OCI-M2 (cell line): ENCODE results near the gene MTHFSD.

Experiments
- DNase-seq: peaks from one replicate; lab custom pipeline; 2025; ENCODE audit not compliant: unreplicated experiment; lab: John Stamatoyannopoulos, UW

The MTHFSD gene

DNA sequence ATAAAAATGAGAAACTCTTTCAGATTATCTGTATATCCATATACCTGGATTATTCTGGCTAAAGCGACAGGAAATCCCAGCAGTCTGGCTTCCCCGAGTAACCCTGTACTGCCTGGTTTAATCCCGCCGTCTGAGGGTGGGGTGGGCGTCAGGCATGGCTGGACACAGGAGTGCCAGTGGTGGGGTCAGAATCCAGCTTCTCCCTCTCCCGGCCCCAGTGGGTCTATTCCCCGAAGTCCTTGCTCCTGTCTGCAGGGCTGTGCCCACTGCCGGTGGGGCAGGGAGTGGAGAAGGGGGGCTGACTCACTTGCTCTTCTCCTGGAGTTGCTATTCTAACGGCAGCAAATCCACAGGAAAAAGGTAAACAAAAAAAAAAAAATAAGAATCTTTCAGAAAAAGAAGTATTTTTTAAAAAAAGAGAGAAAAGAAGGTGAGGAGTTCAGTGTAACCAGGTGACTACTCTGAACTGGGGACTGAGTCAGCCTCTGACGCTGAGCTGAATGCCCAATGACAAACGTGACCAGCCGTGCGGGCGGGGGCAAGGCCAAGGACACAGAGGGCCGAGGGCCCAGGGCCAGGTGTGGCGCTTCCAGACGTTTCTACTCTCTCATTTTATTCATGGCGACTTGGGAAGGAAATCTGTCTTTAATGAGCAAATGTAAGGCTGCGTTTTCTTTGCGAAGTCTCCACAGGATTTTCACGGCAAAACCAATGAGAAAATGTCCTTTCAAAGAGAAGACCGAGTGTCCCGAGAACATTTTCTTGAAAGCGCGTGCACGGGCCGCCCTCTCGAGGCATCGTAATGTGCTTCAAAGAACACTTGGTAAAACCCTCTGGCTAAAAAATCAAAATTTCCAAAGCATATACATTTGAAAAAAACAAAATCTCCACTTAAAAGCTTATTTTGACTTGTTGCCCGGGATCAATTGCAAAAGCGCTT lies 24.5 kb downstream of the MTHFSD start:
- DNase-seq: no peak

GRCh38 chr16:86529160-86529559 lies 25.9 kb downstream of the MTHFSD start:
- DNase-seq: no peak

DNA sequence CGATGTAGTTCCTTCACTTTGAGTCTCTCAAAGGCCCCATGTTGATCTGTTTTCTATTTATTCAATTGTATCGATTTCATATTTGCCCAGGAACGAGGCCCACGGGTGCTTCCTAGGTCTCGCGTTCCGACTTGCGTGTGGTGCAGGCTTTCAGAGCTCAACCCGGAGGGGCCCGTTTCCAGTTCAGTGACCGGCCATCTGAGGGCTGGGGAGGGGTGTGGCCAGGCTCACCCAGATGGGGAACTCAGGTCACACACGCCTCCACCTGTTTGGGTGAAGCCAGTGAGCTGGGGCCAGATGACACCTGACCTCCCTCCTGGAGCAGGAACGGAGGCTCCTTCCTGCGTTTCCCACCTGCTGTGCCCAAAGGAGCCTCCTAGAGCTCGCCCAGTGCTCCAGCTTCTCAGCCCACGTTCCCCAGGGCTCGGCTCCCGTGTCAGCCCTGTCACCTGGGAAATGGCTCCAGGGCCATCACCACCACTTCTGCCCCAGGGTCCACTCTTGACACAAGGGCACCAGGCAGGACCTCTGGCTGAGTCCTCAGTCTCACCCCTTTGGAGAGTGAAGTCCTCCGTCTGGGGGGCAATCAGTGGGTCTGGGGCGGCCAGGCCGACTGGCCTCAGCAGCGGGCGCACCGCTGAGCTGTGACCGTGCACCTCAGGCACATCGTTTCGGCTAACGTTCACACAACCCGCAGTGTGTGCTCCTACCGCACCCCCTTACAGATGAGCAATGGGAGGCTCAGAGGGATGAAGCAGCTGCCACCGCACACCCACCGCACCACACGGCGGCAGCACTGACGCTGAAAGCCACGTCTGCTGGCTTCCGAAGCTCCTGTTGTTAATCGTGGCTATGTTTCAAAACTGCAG lies 26.7 kb downstream of the MTHFSD start:
- no peak for DNase-seq

GRCh38 chr16:86527366-86527765 lies 27.7 kb downstream of the MTHFSD start:
- DNase-seq: no peak

- DNase-seq: no peak
Observed at GRCh38 chr16:86525696-86526095, 29.3 kb downstream of the MTHFSD start.

DNA sequence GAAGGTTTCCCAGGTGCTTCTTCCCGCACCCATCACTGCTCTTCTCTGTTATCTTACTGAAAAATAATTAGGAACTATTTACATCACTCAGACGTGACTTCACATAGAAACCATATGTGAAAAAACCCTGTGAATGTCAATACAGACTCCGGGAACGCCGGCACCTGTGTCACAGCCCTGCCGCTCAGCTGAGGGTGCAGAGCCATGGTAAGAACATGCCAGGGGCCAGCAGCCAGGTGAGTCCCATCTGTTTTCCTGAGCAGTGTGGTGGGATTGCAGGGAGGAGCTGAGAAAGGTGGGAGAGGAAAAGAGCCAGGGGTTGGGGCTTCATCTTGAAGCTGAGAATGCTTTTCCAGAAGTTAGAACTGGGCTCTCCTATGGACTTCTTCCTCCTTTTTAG lies 31.0 kb downstream of the MTHFSD start:
- no peak for DNase-seq

- DNase-seq: no peak
Observed at GRCh38 chr16:86523166-86523740, 31.8 kb downstream of the MTHFSD start.

DNA sequence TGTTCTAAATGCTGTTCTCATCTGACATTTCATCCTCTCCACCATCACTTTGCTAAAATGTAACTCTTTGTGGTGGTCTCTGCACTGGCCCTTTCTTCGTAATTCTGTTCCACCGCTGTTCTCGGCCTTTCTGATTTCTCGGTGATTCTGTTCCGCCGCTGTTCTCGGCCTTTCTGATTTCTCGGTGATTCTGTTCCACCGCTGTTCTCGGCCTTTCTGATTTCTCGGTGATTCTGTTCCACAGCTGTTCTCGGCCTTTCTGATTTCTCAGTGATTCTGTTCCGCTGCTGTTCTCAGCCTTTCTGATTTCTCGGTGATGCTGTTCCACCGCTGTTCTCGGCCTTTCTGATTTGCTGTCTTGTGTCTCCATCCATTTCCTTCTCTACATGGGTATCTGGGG lies 32.4 kb downstream of the MTHFSD start:
- no peak for DNase-seq

DNA sequence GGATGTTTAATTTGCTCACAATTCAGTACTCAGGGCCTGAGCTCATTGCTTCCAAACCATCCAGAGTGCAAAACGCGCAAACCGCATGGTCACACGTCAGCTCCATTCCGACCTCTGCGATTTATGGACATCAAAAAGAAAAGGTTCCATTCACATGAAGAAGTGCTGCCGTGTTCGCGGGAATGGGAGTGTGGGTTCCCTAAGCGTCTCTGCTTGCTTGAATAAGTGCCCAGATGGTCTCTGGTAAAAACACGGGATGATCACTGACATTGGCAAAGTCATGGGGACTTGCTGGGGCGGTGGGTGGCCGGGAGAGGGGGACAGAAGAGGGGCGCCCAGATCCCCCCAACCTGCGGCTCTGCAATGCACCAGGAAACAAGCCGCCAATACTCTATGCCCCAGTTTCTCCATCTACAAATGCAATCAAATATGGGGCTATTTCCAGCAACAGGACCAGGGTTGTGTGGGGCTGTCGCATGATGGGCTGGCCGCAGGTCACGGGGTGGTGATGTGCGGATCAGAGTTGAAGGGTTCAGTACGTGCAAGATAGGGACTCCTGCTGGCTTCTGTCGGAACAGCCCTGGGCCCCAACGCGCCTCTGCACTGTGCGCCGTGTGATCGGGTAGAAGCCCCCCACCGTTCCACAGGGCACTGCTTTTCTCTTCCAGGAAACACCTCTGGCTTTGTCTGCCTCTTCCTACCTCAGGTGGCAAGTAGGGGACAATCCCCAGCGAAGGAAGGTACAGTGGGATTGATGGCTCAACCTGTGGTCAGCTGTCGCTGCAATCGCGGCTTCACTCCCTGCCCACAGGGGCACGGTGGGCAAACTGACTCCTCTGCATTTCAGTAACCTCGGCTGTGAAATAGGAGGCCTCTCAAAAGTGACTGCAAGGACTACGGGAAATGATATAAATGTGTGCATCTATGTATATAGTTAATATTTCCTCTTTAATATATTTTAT lies 33.5 kb downstream of the MTHFSD start:
- DNase-seq: no peak

DNA sequence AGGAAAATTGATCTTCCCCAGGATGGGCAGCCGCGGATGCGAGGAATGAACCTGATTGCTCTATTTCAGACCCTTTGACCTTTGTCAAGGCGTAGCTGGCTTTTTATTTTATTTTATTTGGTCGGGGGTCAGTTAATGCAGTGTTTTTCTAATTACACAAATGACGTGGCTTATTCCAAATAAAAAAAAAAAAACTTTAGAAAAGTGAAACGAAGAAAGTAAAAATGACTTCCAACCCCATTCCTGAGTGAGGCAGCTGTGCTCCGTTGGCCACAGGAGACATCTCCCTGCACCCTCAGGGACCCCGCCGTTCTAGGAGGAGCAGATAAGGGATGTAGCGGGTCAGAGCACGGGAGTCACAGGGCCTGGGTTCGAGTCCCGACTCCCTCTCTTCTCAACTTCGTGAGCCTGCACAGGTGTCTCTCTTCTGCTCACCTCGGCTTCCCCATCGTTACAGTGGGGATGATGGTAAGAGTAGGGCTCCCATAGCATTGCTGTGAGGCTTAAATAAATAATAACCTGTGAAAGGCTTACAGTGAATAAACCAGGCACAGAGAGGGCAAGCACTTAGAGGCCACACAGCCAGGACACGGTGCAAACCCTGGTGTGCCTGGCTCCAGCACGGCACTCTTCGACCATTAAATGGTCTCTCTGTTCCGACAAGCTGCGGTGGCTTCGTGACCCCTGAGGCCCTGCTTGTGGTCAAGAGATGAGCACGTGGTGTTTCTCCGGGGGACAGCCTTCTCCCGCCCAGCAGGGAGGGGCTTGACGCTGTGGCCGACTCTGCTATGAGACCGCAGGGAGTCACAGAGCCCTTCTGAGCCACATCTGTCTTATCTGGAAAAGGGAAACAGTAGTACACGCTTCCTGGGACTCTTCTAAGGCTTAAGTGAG lies 34.5 kb downstream of the MTHFSD start:
- DNase-seq: no peak

DNA sequence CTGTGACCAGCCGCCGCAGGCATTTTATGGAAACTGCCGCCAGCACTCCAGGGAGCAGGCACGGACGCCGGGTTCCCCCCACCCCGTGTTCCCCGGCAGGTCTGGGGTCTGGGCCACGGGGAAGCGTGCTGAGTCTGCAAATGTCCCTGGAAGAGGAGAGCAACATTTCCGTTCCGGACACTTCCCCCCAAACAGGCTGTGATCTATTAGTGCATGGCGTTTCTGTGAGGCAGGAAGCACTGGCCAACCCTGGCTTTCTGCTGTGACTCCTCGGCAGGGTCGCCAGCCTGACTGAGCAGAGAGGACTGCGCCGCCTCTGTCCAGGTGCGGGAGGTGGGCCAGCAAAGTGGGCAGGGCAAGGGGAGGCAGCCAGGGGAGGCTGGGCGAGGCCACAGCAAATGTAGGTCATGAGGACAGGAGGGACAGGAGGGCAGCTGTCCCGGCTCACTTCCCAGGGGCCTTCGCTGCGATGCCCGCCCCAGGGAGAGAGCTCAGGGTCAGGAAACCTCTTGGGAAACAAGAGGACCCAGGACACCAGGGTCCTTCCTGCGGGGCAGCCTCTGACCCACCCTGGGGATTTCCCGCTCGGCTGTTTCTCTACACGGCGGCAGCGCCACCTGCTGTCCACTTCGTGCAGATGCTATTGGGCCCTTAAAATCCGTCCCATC lies 35.3 kb downstream of the MTHFSD start:
- DNase-seq: peak; percentile 13

DNA sequence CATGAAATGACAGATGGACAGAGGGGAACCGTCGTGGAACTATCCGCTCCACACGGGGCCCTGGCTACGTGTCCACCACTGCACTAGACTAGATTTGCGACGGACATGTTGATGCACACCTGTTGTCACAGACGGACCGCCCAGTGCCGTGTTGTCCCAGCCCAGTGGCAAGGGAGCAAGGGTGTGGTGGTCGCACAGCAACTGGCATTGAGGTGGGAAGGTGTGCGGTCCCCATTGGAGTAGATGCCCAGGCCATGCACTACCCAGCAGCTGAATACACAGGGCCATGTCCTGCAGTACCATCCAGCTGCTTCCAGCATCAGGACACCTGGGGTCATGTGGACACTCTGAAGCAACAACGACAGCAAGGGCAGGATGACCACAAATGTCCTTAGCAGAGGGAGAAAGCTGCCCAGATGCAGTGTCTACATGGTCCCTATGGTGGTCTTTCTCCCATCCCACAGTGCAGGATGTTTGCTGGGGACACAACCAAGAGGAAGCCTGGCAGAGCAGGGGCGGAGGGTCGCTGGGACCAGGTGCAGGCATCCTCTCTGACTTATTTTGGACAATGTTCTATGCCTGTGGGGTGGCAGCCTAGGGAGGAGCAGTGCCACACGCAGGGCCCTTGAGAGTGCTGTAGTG lies 35.9 kb downstream of the MTHFSD start:
- no peak for DNase-seq

DNA sequence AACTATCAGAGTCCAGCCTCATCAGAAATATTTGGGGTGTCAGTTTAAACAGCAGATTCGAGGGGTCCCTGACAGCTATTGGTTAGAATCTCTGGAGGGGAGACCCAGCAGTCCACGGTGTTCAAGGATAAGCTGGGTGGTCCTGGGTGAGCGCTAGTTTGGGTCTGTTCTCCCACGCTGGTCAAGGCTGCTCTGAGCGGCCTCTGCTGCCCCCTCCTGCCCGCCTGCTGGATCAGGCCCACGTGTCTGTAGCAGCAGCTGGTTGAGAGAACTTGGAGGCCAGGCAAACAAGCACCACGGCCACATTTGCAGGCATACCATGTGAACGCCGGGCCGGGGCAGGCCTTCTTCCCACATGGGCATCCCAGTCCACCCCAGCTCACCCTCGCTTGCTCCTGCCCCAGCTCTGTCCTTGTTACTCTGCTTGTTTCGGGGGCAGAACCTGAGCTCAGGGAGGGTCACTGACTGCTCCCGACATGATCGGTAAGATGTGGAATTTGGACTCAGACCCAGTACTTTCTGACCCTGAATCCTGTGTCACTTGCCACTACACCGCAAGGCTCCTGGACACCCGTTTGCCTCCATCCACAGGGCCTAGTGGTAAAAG lies 37.3 kb downstream of the MTHFSD start:
- no peak for DNase-seq

DNA sequence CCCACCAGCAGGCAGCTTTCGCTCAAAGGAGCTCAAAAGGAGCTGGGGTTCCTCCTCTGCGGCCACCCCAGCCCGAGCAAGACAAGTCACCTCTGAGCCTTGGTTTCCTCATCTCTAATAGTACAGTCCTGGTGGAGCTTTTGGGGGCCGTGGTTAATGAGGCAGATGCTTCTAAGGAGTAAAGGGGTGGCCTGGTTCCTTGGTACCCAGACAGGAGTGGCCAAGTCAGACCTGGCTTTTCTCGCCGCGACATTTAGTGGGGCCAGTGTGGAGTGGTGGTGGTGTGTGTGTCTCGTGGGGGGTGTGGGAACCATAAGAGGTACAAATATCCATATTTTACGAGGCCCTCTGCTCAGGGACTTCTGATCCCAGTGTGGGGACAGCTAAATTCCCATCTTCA lies 38.0 kb downstream of the MTHFSD start:
- no peak for DNase-seq

DNA sequence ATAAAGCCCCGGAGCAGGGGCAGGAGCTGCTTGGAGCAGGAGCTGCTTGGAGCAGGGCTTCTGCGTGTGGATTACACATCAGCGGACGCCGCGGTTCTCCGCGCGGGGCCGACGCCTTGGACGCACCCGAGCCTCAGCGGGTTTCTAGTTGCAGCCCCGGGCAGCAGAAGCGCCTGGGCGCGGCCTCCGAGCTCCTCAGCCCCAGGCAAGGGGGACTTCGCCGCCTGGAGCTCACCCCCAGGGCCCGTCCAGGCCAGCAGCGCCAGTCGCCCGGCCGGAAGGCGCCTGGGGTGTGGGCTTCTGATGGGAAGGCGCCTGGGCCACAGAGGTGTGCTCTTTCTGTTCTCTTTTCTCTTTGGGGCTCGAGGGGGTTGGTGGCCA lies 38.4 kb downstream of the MTHFSD start:
- DNase-seq: no peak

GRCh38 chr16:86515777-86516622 lies 39.0 kb downstream of the MTHFSD start:
- DNase-seq: no peak

GRCh38 chr16:86515413-86515776 lies 39.6 kb downstream of the MTHFSD start:
- DNase-seq: no peak
